GM18517 (cell line): ENCODE measurements around the gene ADAMTS7.
"Not testable (repeated sequence)": the region's sequence is repeated elsewhere in the genome, so short reads cannot be mapped to it uniquely, and the experiment has no call there.

Experiments
- ATAC-seq: cut with Tn5 transposase; IDR thresholded peaks from one replicate; pipeline ENCODE4 v1.9.1; 2021; ENCODE audit warnings: mild to moderate bottlenecking, moderate library complexity; ENCODE audit not compliant: unreplicated experiment

ADAMTS7 gene

GRCh38 chr15:78767331-78767951 lies 43.8 kb downstream of the ADAMTS7 start:
- ATAC-seq = no peak

- ATAC-seq = not testable (repeated sequence)
Measured at GRCh38 chr15:78766641-78767071, 44.6 kb downstream of the ADAMTS7 start.

- ATAC-seq = no peak
Measured at GRCh38 chr15:78766041-78766440, 45.2 kb downstream of the ADAMTS7 start.

GRCh38 chr15:78765154-78765860 lies 46.0 kb downstream of the ADAMTS7 start:
- ATAC-seq = not testable (repeated sequence)

GRCh38 chr15:78764340-78765153 lies 46.7 kb downstream of the ADAMTS7 start:
- not testable (repeated sequence) for ATAC-seq

- ATAC-seq = no peak
Measured at GRCh38 chr15:78763796-78764241, 47.4 kb downstream of the ADAMTS7 start.

GRCh38 chr15:78762985-78763795 lies 48.1 kb downstream of the ADAMTS7 start:
- ATAC-seq = no peak

GRCh38 chr15:78762386-78762961 lies 48.8 kb downstream of the ADAMTS7 start:
- not testable (repeated sequence) for ATAC-seq

- ATAC-seq = no peak
Measured at GRCh38 chr15:78761891-78762385, 49.3 kb downstream of the ADAMTS7 start.

- ATAC-seq = peak; percentile 41
Measured at GRCh38 chr15:78761475-78761874, 49.8 kb downstream of the ADAMTS7 start.

- ATAC-seq = no peak
Measured at GRCh38 chr15:78761020-78761419, 50.2 kb downstream of the ADAMTS7 start.

- ATAC-seq = not testable (repeated sequence)
Measured at GRCh38 chr15:78760091-78760882, 51.0 kb downstream of the ADAMTS7 start.

GRCh38 chr15:78759361-78759998 lies 51.8 kb downstream of the ADAMTS7 start:
- ATAC-seq = not testable (repeated sequence)

- not testable (repeated sequence) for ATAC-seq
Measured at GRCh38 chr15:78758486-78759200, 52.6 kb downstream of the ADAMTS7 start.

GRCh38 chr15:78758084-78758483 lies 53.2 kb downstream of the ADAMTS7 start:
- ATAC-seq = not testable (repeated sequence)

GRCh38 chr15:78757636-78757905 lies 53.7 kb downstream of the ADAMTS7 start:
- no peak for ATAC-seq

- ATAC-seq = peak; percentile 55
Measured at GRCh38 chr15:78756781-78757635, 54.3 kb downstream of the ADAMTS7 start.
